Neural cell (in vitro differentiated cells): ENCODE measurements around the gene C12orf60. TPM values are rescaled to one million over a fixed set of nuclear protein-coding genes. Genes with fewer than 3 reads are reported as not detected.

Source experiments
- H2AFZ ChIP-seq: fragments of 200-600, 300-800 bp; sonication (generic), shearing (Covaris generic); 2 replicates; pipeline ENCODE4 v1.6.0; 2014; ENCODE audit warnings: low read depth, mild to moderate bottlenecking, antibody characterized with exemption, low read length, moderate library complexity
- H3F3A ChIP-seq: fragments of 200-600 bp; shearing (Covaris generic); 2 replicates; pipeline ENCODE4 v1.6.1; 2016; ENCODE audit warnings: mild to moderate bottlenecking, moderate library complexity, mixed read lengths, antibody characterized with exemption, low read length; ENCODE audit not compliant: insufficient read depth, poor library complexity, severe bottlenecking
- H3K27ac ChIP-seq: fragments of 200-600, 300-800 bp; sonication (generic), shearing (Covaris generic); 2 replicates; pipeline ENCODE4 v1.5.1; 2014; ENCODE audit warnings: mild to moderate bottlenecking, low read length, moderate library complexity
- H3K27me3 ChIP-seq: fragments of 300-800, 200-600 bp; sonication (generic), shearing (Covaris generic); 2 replicates; pipeline ENCODE4 v1.6.0; 2014; ENCODE audit warnings: mild to moderate bottlenecking, low read depth, low read length, moderate library complexity; ENCODE audit not compliant: insufficient read depth
- H3K36me3 ChIP-seq: fragments of 300-800, 200-600 bp; sonication (generic), shearing (Covaris generic); 2 replicates; pipeline ENCODE4 v1.5.1; 2014; ENCODE audit warnings: mild to moderate bottlenecking, antibody characterized with exemption, low read length, moderate library complexity; ENCODE audit not compliant: insufficient read depth
- H3K4me2 ChIP-seq: fragments of 300-800, 200-600 bp; sonication (generic), shearing (Covaris generic); 2 replicates; pipeline ENCODE4 v1.6.0; 2014; ENCODE audit warnings: mild to moderate bottlenecking, low read length
- H3K4me3 ChIP-seq: fragments of 300-800, 200-600 bp; sonication (generic), shearing (Covaris generic); 2 replicates; pipeline ENCODE4 v1.5.1; 2014; ENCODE audit warnings: mild to moderate bottlenecking, low read length, moderate library complexity
- H3K79me2 ChIP-seq: fragments of 200-600 bp; shearing (Covaris generic); replicated peaks from 2 replicates; pipeline ENCODE4 v1.6.0; 2014; ENCODE audit warnings: mild to moderate bottlenecking, low read length, moderate library complexity; ENCODE audit not compliant: insufficient read depth
- H3K9ac ChIP-seq: fragments of 300-800, 200-600 bp; sonication (generic), shearing (Covaris generic); 2 replicates; pipeline ENCODE4 v1.6.1; 2016; ENCODE audit warnings: mild to moderate bottlenecking, low read length, mixed read lengths
- H3K9me2 ChIP-seq: fragments of 200-600 bp; shearing (Covaris generic); 2 replicates; pipeline ENCODE4 v1.6.1; 2016; ENCODE audit warnings: mild to moderate bottlenecking, low read length, mixed read lengths; ENCODE audit not compliant: insufficient read depth
- H3K9me3 ChIP-seq: fragments of 200-600, 300-800 bp; sonication (generic), shearing (Covaris generic); 2 replicates; pipeline ENCODE4 v1.6.1; 2016; ENCODE audit warnings: mild to moderate bottlenecking, mixed run types, low read length, moderate library complexity, mixed read lengths
- H4K20me1 ChIP-seq: fragments of 200-600 bp; shearing (Covaris generic); 2 replicates; pipeline ENCODE4 v1.6.1; 2016; ENCODE audit warnings: mild to moderate bottlenecking, mixed run types; ENCODE audit not compliant: insufficient read depth
- EP300 ChIP-seq: fragments of 450-650 bp; conservative IDR thresholded peaks from 2 replicates; pipeline ENCODE4 v1.6.1; 2014; ENCODE audit warnings: antibody characterized with exemption, mild to moderate bottlenecking, moderate library complexity; ENCODE audit not compliant: poor library complexity, severe bottlenecking
- EZH2 ChIP-seq: fragments of 200-600, 300-800 bp; shearing (Covaris generic), sonication (generic); IDR thresholded peaks from 2 replicates; pipeline ENCODE4 v1.6.1; 2014; ENCODE audit warnings: antibody characterized with exemption, low read length, borderline replicate concordance, mild to moderate bottlenecking; ENCODE audit not compliant: insufficient read depth, poor library complexity, severe bottlenecking
- MXI1 ChIP-seq: fragments of 450-650 bp; conservative IDR thresholded peaks from 2 replicates; pipeline ENCODE4 v1.6.1; 2014; ENCODE audit warnings: antibody characterized with exemption, mild to moderate bottlenecking; ENCODE audit not compliant: poor library complexity, severe bottlenecking
- POLR2AphosphoS5 ChIP-seq: IDR thresholded peaks from 2 replicates; pipeline ENCODE4 v1.6.1; 2012
- RAD21 ChIP-seq: fragments of 450-650 bp; conservative IDR thresholded peaks from 2 replicates; pipeline ENCODE4 v1.6.1; 2014; ENCODE audit warnings: antibody characterized with exemption, mild to moderate bottlenecking, moderate library complexity
- SMC3 ChIP-seq: fragments of 450-650 bp; conservative IDR thresholded peaks from 2 replicates; pipeline ENCODE4 v1.6.1; 2014; ENCODE audit warnings: antibody characterized with exemption, mild to moderate bottlenecking, moderate library complexity; ENCODE audit not compliant: poor library complexity
- TAF1 ChIP-seq: IDR thresholded peaks from 2 replicates; pipeline ENCODE4 v1.6.1; 2012; ENCODE audit warnings: low read depth
- polyA plus RNA-seq: library from polyadenylated mRNA; depleted of rRNA; stranded (reverse); fragments of >200 nt; gene quantifications from 2 replicates; pipeline ENCODE4 v1.2.3, GENCODE V29; 2014
- TF ChIP-seq, protein P1 (sequence below): fragments of 450-650 bp; IDR thresholded peaks from 2 replicates; pipeline ENCODE4 v1.5.1; 2014; ENCODE audit warnings: antibody characterized with exemption, mild to moderate bottlenecking, moderate library complexity; ENCODE audit not compliant: poor library complexity, severe bottlenecking
- TF ChIP-seq, protein P2 (sequence below): IDR thresholded peaks from 2 replicates; pipeline ENCODE4 v1.6.1; 2012; ENCODE audit warnings: borderline replicate concordance

Gene C12orf60
- polyA plus RNA-seq, 1 donor from 2014 or later = 4.8 TPM

DNA sequence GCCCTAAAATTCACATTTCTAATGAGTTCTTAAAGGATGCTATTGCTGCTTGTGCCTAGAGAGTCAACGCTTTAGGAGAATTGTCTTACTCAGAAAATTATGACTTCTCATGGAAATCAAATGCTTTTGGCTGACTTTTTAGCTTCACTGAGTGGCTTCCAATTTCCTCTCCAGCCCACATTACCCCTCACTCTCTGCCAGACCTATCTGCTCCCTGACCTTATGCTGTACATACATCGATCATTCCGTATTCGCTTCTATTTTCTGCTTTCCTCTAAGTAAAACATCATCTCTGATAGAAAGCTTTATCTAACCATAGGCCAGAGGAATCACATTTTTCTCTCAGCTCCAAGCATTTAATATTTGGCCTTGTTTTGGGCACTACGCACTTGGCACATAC lies 23.0 kb downstream of the C12orf60 start:
- Histone ChIP-seq H3K9me2 (no peaks in the 10 kb centered on the region), H3K4me2 (no peak overlapping the region), H3K27ac (no peak overlapping the region), H3K36me3 (no peaks in the 10 kb centered on the region), H3K4me3 (no peak overlapping the region), H3F3A (no peaks in the 10 kb centered on the region), H3K27me3 (no peaks in the 10 kb centered on the region), H3K79me2 (no peaks in the 10 kb centered on the region), H3K9me3 (no peaks in the 10 kb centered on the region), H4K20me1 (no peaks in the 10 kb centered on the region), H2AFZ (no peak overlapping the region), H3K9ac (no peak overlapping the region)
- TF ChIP-seq, protein P1, sequence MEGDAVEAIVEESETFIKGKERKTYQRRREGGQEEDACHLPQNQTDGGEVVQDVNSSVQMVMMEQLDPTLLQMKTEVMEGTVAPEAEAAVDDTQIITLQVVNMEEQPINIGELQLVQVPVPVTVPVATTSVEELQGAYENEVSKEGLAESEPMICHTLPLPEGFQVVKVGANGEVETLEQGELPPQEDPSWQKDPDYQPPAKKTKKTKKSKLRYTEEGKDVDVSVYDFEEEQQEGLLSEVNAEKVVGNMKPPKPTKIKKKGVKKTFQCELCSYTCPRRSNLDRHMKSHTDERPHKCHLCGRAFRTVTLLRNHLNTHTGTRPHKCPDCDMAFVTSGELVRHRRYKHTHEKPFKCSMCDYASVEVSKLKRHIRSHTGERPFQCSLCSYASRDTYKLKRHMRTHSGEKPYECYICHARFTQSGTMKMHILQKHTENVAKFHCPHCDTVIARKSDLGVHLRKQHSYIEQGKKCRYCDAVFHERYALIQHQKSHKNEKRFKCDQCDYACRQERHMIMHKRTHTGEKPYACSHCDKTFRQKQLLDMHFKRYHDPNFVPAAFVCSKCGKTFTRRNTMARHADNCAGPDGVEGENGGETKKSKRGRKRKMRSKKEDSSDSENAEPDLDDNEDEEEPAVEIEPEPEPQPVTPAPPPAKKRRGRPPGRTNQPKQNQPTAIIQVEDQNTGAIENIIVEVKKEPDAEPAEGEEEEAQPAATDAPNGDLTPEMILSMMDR = no peak
- TF ChIP-seq EZH2 (no peak), TAF1 (no peak), SMC3 (no peak), EP300 (no peak)

DNA sequence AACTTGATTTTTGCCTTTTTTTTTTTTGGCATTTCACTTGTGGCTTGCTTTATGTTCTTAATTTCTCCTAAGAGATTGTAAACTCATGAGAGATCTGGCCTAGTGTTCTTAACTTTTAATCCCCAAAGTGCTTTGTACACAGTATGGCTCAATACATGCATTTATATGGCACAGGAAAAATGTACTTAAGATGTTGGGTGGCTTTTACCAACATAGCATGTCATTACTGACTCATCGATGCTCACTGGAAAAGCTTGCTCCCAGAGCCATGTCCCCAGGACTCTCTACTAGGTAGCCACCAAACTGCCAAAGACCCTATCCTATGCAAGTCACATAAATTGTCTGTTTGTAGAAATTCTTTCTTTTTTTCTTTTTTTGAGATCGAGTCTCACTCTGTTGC lies 23.6 kb downstream of the C12orf60 start:
- Histone ChIP-seq H3K4me3 (no peak overlapping the region), H4K20me1 (no peaks in the 10 kb centered on the region), H2AFZ (no peak overlapping the region), H3K27ac (no peak overlapping the region), H3K9ac (no peak overlapping the region), H3K27me3 (no peaks in the 10 kb centered on the region), H3K4me2 (no peak overlapping the region), H3K9me3 (no peaks in the 10 kb centered on the region), H3K36me3 (no peaks in the 10 kb centered on the region), H3K9me2 (no peaks in the 10 kb centered on the region), H3F3A (no peaks in the 10 kb centered on the region), H3K79me2 (no peaks in the 10 kb centered on the region)
- no peak for TF ChIP-seq MXI1
- no peak for TF ChIP-seq EZH2
- TF ChIP-seq, protein P2, sequence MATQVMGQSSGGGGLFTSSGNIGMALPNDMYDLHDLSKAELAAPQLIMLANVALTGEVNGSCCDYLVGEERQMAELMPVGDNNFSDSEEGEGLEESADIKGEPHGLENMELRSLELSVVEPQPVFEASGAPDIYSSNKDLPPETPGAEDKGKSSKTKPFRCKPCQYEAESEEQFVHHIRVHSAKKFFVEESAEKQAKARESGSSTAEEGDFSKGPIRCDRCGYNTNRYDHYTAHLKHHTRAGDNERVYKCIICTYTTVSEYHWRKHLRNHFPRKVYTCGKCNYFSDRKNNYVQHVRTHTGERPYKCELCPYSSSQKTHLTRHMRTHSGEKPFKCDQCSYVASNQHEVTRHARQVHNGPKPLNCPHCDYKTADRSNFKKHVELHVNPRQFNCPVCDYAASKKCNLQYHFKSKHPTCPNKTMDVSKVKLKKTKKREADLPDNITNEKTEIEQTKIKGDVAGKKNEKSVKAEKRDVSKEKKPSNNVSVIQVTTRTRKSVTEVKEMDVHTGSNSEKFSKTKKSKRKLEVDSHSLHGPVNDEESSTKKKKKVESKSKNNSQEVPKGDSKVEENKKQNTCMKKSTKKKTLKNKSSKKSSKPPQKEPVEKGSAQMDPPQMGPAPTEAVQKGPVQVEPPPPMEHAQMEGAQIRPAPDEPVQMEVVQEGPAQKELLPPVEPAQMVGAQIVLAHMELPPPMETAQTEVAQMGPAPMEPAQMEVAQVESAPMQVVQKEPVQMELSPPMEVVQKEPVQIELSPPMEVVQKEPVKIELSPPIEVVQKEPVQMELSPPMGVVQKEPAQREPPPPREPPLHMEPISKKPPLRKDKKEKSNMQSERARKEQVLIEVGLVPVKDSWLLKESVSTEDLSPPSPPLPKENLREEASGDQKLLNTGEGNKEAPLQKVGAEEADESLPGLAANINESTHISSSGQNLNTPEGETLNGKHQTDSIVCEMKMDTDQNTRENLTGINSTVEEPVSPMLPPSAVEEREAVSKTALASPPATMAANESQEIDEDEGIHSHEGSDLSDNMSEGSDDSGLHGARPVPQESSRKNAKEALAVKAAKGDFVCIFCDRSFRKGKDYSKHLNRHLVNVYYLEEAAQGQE = no peak
- no peak for TF ChIP-seq POLR2AphosphoS5
- TF ChIP-seq TAF1 = no peak
- no peak for TF ChIP-seq RAD21
- TF ChIP-seq, protein P1 = no peak
- no peak for TF ChIP-seq SMC3
- TF ChIP-seq EP300 = no peak
